GM12864 (cell line): ENCODE measurements around the gene POLR1G.
A peak's percentile ranks its signal among the peaks of the same experiment; 100 is the strongest.

Experiments used
- DNase-seq: peaks from one replicate; pipeline ENCODE4 v3.0.0-alpha.2; 2011; ENCODE audit warnings: low read depth
- H3K4me3 ChIP-seq: 2 replicates; pipeline ENCODE4 v1.5.1; 2011; ENCODE audit warnings: mild to moderate bottlenecking, low read depth, low read length, control low read depth
- TF ChIP-seq, protein P1 (sequence below): IDR thresholded peaks from 2 replicates; pipeline ENCODE4 v1.5.1; 2011; ENCODE audit warnings: low read depth, mild to moderate bottlenecking, moderate library complexity, low read length, control low read depth, inconsistent platforms; ENCODE audit errors: missing control alignments

The POLR1G gene

GRCh38 chr19:45448425-45448756 is 41.9 kb downstream of the POLR1G start:
- TF ChIP-seq, protein P1, sequence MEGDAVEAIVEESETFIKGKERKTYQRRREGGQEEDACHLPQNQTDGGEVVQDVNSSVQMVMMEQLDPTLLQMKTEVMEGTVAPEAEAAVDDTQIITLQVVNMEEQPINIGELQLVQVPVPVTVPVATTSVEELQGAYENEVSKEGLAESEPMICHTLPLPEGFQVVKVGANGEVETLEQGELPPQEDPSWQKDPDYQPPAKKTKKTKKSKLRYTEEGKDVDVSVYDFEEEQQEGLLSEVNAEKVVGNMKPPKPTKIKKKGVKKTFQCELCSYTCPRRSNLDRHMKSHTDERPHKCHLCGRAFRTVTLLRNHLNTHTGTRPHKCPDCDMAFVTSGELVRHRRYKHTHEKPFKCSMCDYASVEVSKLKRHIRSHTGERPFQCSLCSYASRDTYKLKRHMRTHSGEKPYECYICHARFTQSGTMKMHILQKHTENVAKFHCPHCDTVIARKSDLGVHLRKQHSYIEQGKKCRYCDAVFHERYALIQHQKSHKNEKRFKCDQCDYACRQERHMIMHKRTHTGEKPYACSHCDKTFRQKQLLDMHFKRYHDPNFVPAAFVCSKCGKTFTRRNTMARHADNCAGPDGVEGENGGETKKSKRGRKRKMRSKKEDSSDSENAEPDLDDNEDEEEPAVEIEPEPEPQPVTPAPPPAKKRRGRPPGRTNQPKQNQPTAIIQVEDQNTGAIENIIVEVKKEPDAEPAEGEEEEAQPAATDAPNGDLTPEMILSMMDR: no peak
- H3K4me3 ChIP-seq: no peak overlapping the region
- no peak for DNase-seq

DNA sequence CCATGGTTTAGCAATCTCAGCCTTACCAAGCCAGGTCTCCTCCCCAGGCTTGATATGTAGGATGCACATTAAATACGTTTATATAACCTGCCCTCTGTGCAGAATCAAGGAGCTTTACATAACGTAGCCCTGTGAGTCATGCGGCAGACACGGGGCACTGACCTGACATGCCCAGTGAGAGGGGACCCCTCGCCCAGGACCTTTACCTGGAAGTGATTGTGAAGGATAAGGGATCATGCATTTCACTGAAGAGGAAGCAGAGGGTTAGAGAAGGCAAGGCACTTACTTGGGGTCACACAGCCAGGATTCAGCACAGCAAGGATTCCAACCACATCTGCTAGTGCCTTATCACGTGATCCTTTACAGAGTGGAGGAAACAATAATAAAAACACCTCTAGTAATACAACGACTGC is 42.4 kb downstream of the POLR1G start:
- no peak for DNase-seq
- no peak overlapping the region for H3K4me3 ChIP-seq

GRCh38 chr19:45450012-45450333 is 43.5 kb downstream of the POLR1G start:
- TF ChIP-seq, protein P1: no peak
- DNase-seq: no peak

More for the DNA sequence above, 42.4 kb downstream of the POLR1G start:
- TF ChIP-seq, protein P1: no peak

GRCh38 chr19:45451131-45451849 is 44.8 kb downstream of the POLR1G start:
- TF ChIP-seq, protein P1: no peak
- H3K4me3 ChIP-seq: peak overlapping the region; percentile 81
- DNase-seq: peak; percentile 69

More at GRCh38 chr19:45450012-45450333, 43.5 kb downstream of the POLR1G start:
- peak overlapping the region; percentile 65 for H3K4me3 ChIP-seq

DNA sequence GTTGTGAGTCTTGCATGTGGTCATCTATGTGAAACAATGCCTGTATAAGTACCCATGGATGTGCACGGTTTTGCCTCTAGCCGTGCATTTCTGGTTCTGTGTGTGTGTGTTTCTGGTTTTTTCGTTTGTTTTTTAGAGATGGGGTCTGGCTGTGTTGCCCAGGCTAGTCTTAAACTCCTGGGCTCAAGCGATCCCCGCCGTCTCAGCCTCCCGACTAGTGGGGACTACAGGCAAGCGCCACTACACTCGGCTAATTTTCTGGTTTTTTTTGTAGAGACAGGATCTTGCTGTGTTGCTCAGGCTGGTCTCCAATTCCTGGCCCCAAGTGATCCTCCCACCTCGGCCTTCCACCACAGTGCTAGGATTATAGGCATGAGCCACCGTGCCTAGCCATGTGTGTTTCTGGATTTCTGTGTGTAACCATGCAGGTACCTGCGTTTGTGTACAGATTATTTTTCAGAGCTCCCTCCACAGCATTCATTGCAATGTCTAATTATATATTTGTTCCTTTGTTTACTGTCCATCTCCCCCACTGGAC is 45.5 kb downstream of the POLR1G start:
- DNase-seq: no peak
- no peak overlapping the region for H3K4me3 ChIP-seq
- TF ChIP-seq, protein P1: no peak

GRCh38 chr19:45455707-45456499 is 49.5 kb downstream of the POLR1G start:
- DNase-seq: no peak
- TF ChIP-seq, protein P1: no peak
- no peak overlapping the region for H3K4me3 ChIP-seq
